Keratinocyte (primary cell): ENCODE data around the gene CCNL2.

ENCODE experiments used
- EZH2 ChIP-seq: IDR thresholded peaks from one replicate; pipeline ENCODE4 v1.6.1; 2012; ENCODE audit warnings: inconsistent platforms, mild to moderate bottlenecking, low read length, moderate library complexity
- TF ChIP-seq, protein P1 (sequence below), 3 experiments: IDR thresholded peaks in 1 of 3; conservative IDR thresholded peaks in 1 of 3; optimal IDR thresholded peaks in 1 of 3; 2 replicates in 2 of 3; 3 replicates in 1 of 3; pipeline versions ENCODE3 to v1.5.1; 2011; ENCODE audit warnings: low read length in 3 of 3, mild to moderate bottlenecking in 3 of 3, moderate library complexity in 2 of 3, control low read depth in 1 of 3, inconsistent platforms in 1 of 3; ENCODE audit not compliant: insufficient read depth in 2 of 3; ENCODE audit errors: extremely low read depth in 1 of 3

DNA sequence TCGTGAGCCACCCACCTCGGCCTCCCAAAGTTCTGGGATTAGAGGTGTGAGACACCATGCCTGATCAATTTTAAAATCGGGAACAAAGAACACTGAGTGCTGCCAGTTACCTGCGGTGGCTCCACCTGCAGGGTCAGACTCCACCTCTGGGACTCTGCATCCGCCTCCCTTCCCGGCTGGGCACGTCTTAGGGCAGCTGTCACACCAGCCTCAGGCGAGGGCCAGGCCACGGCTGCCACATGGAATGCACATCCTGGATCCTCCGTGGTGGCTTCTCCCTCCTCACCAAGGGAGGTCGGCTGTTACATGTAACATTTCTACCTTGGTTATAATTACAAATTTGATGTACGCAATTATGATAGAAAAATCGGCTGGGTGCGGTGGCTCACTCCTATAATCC, 34.9 kb downstream of the CCNL2 start:
- TF ChIP-seq, protein P1, sequence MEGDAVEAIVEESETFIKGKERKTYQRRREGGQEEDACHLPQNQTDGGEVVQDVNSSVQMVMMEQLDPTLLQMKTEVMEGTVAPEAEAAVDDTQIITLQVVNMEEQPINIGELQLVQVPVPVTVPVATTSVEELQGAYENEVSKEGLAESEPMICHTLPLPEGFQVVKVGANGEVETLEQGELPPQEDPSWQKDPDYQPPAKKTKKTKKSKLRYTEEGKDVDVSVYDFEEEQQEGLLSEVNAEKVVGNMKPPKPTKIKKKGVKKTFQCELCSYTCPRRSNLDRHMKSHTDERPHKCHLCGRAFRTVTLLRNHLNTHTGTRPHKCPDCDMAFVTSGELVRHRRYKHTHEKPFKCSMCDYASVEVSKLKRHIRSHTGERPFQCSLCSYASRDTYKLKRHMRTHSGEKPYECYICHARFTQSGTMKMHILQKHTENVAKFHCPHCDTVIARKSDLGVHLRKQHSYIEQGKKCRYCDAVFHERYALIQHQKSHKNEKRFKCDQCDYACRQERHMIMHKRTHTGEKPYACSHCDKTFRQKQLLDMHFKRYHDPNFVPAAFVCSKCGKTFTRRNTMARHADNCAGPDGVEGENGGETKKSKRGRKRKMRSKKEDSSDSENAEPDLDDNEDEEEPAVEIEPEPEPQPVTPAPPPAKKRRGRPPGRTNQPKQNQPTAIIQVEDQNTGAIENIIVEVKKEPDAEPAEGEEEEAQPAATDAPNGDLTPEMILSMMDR (optimal IDR thresholded peaks at IDR 0.05 in 1 of 3, IDR thresholded peaks at IDR 0.05 in 1 of 3, conservative IDR thresholded peaks at IDR 0.05 in 1 of 3; ENCODE audit: extremely low read depth in 1 of 3, insufficient read depth in 2 of 3, low read length in 3 of 3), result peak in 1 of 3 experiments; percentile 12
- TF ChIP-seq EZH2, result no peak
